Suprapubic skin (tissue), 4 donors: ENCODE results near the gene ARPC4. TPM values are rescaled to one million over a fixed set of nuclear protein-coding genes. Genes with fewer than 3 reads are reported as not detected.
A peak's percentile ranks its signal among the peaks of the same experiment; 100 is the strongest.

Source experiments
- DNase-seq, 2 donors: peaks; one replicate each; pipeline ENCODE4 v3.0.0-alpha.2; 2019; ENCODE audit warnings: low spot score in 2 of 2
- H3K27ac ChIP-seq: fragments of 200-600 bp; sonication (generic); one replicate; pipeline ENCODE4 v1.5.1; 2019
- H3K27me3 ChIP-seq: fragments of 200-600 bp; sonication (generic); one replicate; pipeline ENCODE4 v1.5.1; 2019
- H3K36me3 ChIP-seq: fragments of 200-600 bp; sonication (generic); one replicate; pipeline ENCODE4 v1.5.1; 2019
- H3K4me1 ChIP-seq: fragments of 200-600 bp; sonication (generic); one replicate; pipeline ENCODE4 v1.5.1; 2019
- H3K4me3 ChIP-seq: fragments of 200-600 bp; sonication (generic); one replicate; pipeline ENCODE4 v1.5.1; 2019; ENCODE audit warnings: mild to moderate bottlenecking
- H3K9me3 ChIP-seq: fragments of 200-600 bp; sonication (generic); one replicate; pipeline ENCODE4 v1.5.1; 2019
- EP300 ChIP-seq: sonication (generic); formaldehyde crosslinking; IDR thresholded peaks from one replicate; pipeline ENCODE4 v1.6.1; 2017; ENCODE audit warnings: antibody characterized with exemption
- POLR2A ChIP-seq, 2 donors: fragments of 450-650 bp; IDR thresholded peaks; one replicate each; pipeline ENCODE4 v1.6.1; 2017; ENCODE audit warnings: antibody characterized with exemption in 2 of 2, mild to moderate bottlenecking in 2 of 2, moderate library complexity in 2 of 2
- POLR2AphosphoS5 ChIP-seq, 3 donors: sonication (generic); formaldehyde crosslinking; IDR thresholded peaks; one replicate each; pipeline ENCODE4 v1.6.1; 2017; ENCODE audit warnings: antibody characterized with exemption in 3 of 3
- WGBS: methylation state at CpG from one replicate; pipeline ENCODE4 v1.1.5; 2018; 5-methylcytosine and 5-hydroxymethylcytosine counted together
- total RNA-seq, 4 donors: library from RNA; depleted of rRNA; stranded (reverse); fragments of >200 nt; gene quantifications; one replicate each; pipeline ENCODE4 v1.1.0, GENCODE V29; 2016
- TF ChIP-seq, protein P1 (sequence below), 2 donors: fragments of 200-600 bp in 1 of 2; fragments of 450-650 bp in 1 of 2; sonication (generic) in 1 of 2; IDR thresholded peaks; one replicate each; pipeline ENCODE4 v1.5.1; 2016 to 2019; ENCODE audit warnings: antibody characterized with exemption in 2 of 2, mild to moderate bottlenecking in 1 of 2, moderate library complexity in 1 of 2

Gene ARPC4
- total RNA-seq, 4 donors from 2014 or later: 107 to 132 (median 124) TPM

DNA sequence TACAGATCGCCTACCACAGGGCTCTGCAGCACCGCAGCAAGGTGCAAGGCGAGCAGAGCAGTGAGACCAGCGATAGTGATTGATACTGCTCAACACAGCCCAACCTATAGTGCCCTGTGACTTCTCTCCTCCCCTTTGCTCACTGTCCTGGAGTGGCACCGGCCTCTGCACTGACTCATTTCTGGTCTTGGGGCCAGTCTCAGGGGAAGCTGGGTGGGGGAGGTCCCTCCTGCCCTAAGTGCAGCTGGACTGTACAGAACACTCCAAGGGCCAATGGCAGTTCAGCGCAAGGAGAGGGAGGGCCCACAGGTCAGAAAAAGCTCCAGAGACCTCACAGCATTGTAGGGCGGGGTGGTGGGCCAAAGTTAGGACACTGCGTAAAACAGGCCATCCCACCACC lies 45.6 kb upstream of the ARPC4 start:
- Histone ChIP-seq H3K4me1 (peaks cover 29% of the 10 kb centered on the region), H3K27me3 (no peaks in the 10 kb centered on the region), H3K9me3 (no peaks in the 10 kb centered on the region), H3K27ac (no peak overlapping the region), H3K36me3 (peaks cover 70% of the 10 kb centered on the region), H3K4me3 (no peak overlapping the region)
- TF ChIP-seq, protein P1, sequence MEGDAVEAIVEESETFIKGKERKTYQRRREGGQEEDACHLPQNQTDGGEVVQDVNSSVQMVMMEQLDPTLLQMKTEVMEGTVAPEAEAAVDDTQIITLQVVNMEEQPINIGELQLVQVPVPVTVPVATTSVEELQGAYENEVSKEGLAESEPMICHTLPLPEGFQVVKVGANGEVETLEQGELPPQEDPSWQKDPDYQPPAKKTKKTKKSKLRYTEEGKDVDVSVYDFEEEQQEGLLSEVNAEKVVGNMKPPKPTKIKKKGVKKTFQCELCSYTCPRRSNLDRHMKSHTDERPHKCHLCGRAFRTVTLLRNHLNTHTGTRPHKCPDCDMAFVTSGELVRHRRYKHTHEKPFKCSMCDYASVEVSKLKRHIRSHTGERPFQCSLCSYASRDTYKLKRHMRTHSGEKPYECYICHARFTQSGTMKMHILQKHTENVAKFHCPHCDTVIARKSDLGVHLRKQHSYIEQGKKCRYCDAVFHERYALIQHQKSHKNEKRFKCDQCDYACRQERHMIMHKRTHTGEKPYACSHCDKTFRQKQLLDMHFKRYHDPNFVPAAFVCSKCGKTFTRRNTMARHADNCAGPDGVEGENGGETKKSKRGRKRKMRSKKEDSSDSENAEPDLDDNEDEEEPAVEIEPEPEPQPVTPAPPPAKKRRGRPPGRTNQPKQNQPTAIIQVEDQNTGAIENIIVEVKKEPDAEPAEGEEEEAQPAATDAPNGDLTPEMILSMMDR (IDR thresholded peaks at IDR 0.05): no peak
- TF ChIP-seq POLR2A (IDR thresholded peaks at IDR 0.05): no peak
- TF ChIP-seq POLR2AphosphoS5 (IDR thresholded peaks at IDR 0.05): no peak
- TF ChIP-seq EP300: no peak
- 88% methylated on average over 8 of the region's 8 CpGs for WGBS
- DNase-seq: no peak

DNA sequence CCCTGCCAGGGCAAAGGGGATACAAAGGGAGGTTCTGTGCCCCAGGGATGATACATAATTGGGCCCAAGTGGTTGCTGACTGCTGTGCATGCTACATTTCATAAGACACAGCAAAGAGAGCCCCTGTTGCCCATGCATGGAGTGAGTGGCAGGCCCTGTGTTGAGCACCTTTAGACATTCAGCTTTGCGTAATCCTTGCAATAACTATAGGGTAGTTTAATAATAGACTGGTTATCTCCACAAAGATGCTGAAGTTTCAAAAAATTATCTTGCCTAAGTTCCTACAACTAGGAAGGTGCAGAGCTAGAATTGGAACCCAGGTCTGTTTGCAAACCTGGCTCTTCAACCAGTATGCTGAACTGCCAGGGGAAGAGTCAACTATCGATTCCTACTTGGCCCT lies 44.9 kb upstream of the ARPC4 start:
- H3K27me3 ChIP-seq: no peaks in the 10 kb centered on the region
- no peak overlapping the region for H3K4me3 ChIP-seq
- no peak overlapping the region for H3K27ac ChIP-seq
- peaks cover 69% of the 10 kb centered on the region for H3K36me3 ChIP-seq
- TF ChIP-seq POLR2A (IDR thresholded peaks at IDR 0.05): no peak
- no peak for DNase-seq
- H3K9me3 ChIP-seq: no peaks in the 10 kb centered on the region
- H3K4me1 ChIP-seq: peaks cover 29% of the 10 kb centered on the region
- WGBS: 96% methylated on average over 2 of the region's 2 CpGs

DNA sequence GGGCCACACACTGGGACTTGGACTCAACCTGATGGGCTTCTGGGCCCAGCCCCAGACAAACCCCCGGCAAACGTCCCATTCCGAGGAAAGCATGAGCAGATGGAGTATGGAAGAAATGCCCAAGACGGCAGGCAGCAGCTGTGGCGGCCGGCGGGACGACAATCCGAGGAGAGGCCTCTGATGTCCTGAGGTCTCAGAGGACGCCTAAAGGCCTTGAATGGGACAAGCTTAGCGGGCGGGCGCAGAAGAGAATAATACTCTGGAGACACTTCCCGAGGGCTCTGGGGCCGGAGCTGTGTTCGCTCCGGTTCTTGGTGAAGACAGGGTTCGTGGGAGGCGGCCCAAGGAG lies 43.6 kb upstream of the ARPC4 start:
- peak overlapping the region; percentile 90 for H3K27ac ChIP-seq
- H3K36me3 ChIP-seq: peaks cover 60% of the 10 kb centered on the region
- DNase-seq: no peak
- WGBS: 5% methylated on average over 17 of the region's 19 CpGs
- H3K4me1 ChIP-seq: peaks cover 32% of the 10 kb centered on the region
- peak overlapping the region; percentile 74 for H3K4me3 ChIP-seq
- TF ChIP-seq POLR2AphosphoS5 (IDR thresholded peaks at IDR 0.05) (no peak), POLR2A (IDR thresholded peaks at IDR 0.05) (no peak), EP300 (no peak)
- TF ChIP-seq, protein P1 (IDR thresholded peaks at IDR 0.05): no peak
- no peaks in the 10 kb centered on the region for H3K27me3 ChIP-seq
- H3K9me3 ChIP-seq: no peaks in the 10 kb centered on the region

DNA sequence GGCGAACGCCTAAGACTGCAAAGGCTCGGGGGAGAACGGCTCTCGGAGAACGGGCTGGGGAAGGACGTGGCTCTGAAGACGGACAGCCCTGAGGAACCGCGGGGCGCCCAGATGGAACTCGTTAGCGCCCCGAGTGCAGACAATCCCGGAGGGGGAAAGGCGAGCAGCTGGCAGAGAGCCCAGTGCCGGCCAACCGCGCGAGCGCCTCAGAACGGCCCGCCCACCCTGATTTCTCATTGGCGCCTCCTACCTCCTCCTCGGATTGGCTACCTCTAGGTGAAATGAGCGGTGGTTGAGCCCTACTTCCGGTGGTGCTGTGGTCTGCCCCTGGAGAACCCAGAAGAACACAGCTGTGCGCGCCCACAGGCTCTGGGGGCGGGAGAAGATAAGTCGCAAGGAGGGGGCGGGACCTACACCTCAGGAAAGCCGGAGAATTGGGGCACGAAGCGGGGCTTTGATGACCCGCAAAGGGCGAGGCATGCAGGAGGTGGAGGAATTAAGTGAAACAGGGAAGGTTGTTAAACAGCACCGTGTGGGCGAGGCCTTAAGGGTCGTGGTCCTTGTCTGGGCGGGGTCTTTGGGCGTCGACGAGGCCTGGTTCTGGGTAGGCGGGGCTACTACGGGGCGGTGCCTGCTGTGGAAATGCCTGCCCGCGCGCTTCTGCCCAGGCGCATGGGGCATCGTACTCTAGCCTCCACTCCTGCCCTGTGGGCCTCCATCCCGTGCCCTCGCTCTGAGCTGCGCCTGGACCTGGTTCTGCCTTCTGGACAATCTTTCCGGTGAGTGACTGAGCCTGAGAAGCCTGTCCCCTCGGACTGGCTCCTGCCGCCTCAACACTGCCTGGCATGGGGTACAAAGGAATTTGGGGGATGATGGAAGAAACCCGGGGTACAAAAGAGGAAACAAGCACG lies 43.0 kb upstream of the ARPC4 start, which contains the start of gene OGG1:
Gene OGG1 (plus strand): TSS at position 308 of the 911 bp plus-strand sequence. CDS start 335 bp downstream, at position 643.
- no peaks in the 10 kb centered on the region for H3K27me3 ChIP-seq
- peaks cover 53% of the 10 kb centered on the region for H3K36me3 ChIP-seq
- H3K4me3 ChIP-seq: peak within 1 kb of the TSS; percentile 74
- TF ChIP-seq, protein P1 (IDR thresholded peaks at IDR 0.05): no peak
- TF ChIP-seq POLR2AphosphoS5 (IDR thresholded peaks at IDR 0.05): peak in 1 of 3 donors; percentile 27
- peak within 1 kb of the TSS; percentile 90 for H3K27ac ChIP-seq
- WGBS: under 1% methylated on average over 32 of the region's 60 CpGs
- DNase-seq: peak; percentile 98 to 99
- peaks cover 38% of the 10 kb centered on the region for H3K4me1 ChIP-seq
- H3K9me3 ChIP-seq: no peaks in the 10 kb centered on the region

DNA sequence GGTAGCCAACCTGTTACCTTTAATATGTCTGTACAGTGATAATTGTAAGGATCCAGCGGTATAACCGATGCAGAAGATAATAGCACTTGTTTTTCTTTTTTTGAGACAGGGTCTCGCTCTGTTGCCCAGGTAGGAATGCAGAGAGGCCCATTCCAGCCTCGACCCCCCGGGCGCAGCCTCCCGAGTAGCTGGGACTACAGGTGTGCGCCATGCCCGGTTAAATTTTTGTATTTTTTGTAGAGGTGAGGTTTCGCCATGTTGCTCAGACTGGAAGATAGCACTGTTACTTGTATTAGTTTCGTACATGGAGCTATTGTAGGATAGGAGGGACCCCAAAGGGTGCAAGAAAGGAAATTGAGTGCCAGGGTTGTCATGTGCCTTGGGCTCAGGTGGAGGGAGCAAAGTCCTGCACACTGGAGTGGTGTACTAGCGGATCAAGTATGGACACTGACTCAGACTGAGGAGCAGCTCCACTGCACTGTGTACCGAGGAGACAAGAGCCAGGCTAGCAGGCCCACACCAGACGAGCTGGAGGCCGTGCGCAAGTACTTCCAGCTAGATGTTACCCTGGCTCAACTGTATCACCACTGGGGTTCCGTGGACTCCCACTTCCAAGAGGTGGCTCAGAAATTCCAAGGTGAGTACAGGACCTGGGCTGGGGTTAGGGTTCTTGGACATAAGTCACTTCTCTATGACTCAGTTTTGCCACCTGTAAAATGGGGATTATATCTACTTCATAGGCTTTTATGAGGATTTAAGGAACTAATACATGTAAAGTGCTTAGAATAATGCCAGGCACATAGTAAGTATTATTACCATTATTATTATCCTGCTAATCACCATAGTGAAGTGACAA lies 42.1 kb upstream of the ARPC4 start:
- H3K36me3 ChIP-seq: peaks cover 45% of the 10 kb centered on the region
- peak overlapping the region; percentile 74 for H3K4me3 ChIP-seq
- 33% methylated on average over 17 of the region's 17 CpGs for whole genome bisulfite sequencing
- H3K27ac ChIP-seq: peak overlapping the region; percentile 90
- no peak for TF ChIP-seq POLR2A (IDR thresholded peaks at IDR 0.05)
- no peak for TF ChIP-seq POLR2AphosphoS5 (IDR thresholded peaks at IDR 0.05)
- TF ChIP-seq, protein P1 (IDR thresholded peaks at IDR 0.05): no peak
- no peak for TF ChIP-seq EP300
- no peaks in the 10 kb centered on the region for H3K9me3 ChIP-seq
- H3K27me3 ChIP-seq: no peaks in the 10 kb centered on the region
- no peak for DNase-seq
- H3K4me1 ChIP-seq: peaks cover 46% of the 10 kb centered on the region
